Esophagus muscularis mucosa (tissue), 4 donors: ENCODE measurements around the gene TRIP10.

ENCODE experiments used
- EP300 ChIP-seq: sonication (generic); formaldehyde crosslinking; IDR thresholded peaks from one replicate; pipeline ENCODE4 v1.6.1; 2017; ENCODE audit warnings: antibody characterized with exemption
- POLR2A ChIP-seq: fragments of 450-650 bp; IDR thresholded peaks from one replicate; pipeline ENCODE4 v1.6.1; 2017; ENCODE audit warnings: antibody characterized with exemption, moderate library complexity, mild to moderate bottlenecking, low read depth
- POLR2AphosphoS5 ChIP-seq, 2 donors: sonication (generic); formaldehyde crosslinking; IDR thresholded peaks; one replicate each; pipeline ENCODE4 v1.6.1; 2017; ENCODE audit warnings: antibody characterized with exemption in 2 of 2
- TF ChIP-seq, protein P1 (sequence below), 3 experiments: fragments of 200-600 bp in 2 of 3; fragments of 450-650 bp in 1 of 3; sonication (generic) in 2 of 3; IDR thresholded peaks; one replicate each; pipeline ENCODE4 v1.5.1; 2017 to 2019; ENCODE audit warnings: antibody characterized with exemption in 3 of 3, mild to moderate bottlenecking in 2 of 3, moderate library complexity in 1 of 3

DNA sequence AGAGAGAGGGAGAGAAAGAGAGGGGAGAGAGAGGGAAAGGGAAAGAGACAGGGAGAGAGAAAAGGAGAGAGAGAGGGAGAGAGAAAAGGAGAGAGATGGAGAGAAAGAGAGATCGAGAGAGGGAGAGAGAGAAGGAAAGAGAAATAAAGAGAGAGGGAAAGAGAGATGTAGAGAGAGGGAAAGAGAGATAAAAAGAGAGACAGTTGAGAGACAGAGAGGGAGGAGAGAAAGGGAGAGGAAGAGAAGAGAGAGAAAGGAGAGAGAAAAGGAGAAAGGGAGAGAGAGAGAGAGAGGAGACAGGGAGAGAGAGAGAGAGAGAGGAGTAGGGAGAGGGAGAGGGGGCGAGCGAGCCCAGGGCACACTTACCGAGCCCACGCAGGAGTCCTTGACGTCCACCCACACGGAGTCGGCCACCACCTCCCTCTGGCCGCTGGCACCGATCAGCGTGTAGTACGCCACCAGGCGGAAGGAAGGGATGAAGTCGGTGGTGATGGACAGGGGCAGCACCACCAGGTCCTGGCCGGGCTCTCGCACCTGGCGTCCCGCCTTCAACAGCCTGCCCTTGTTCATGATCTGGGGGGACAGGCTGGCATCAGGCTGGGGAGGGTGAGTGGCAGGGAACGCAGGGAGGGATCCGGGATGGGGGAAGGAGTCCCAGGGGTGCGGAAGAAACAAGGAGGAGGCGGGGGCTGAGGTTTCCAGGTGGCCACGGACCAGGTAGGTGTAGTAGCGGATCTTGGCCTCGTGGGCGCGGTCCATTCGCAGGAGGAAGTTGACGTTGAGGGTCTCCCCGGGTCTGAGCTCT is 29.0 kb upstream of the TRIP10 start:
- TF ChIP-seq POLR2AphosphoS5 (IDR thresholded peaks at IDR 0.05) (no peak), EP300 (no peak), POLR2A (no peak)
- TF ChIP-seq, protein P1, sequence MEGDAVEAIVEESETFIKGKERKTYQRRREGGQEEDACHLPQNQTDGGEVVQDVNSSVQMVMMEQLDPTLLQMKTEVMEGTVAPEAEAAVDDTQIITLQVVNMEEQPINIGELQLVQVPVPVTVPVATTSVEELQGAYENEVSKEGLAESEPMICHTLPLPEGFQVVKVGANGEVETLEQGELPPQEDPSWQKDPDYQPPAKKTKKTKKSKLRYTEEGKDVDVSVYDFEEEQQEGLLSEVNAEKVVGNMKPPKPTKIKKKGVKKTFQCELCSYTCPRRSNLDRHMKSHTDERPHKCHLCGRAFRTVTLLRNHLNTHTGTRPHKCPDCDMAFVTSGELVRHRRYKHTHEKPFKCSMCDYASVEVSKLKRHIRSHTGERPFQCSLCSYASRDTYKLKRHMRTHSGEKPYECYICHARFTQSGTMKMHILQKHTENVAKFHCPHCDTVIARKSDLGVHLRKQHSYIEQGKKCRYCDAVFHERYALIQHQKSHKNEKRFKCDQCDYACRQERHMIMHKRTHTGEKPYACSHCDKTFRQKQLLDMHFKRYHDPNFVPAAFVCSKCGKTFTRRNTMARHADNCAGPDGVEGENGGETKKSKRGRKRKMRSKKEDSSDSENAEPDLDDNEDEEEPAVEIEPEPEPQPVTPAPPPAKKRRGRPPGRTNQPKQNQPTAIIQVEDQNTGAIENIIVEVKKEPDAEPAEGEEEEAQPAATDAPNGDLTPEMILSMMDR (IDR thresholded peaks at IDR 0.05): no peak
